CD4-positive, CD25-positive, alpha-beta regulatory T cell (primary cell): Measurements from ENCODE around the gene ME3. TPM values are rescaled to one million over a fixed set of nuclear protein-coding genes. Genes with fewer than 3 reads are reported as not detected.
A peak's percentile ranks its signal among the peaks of the same experiment; 100 is the strongest.

Source experiments
- ATAC-seq, 2 donors: fragments of 150-1000 bp; cut with Tn5 transposase; one replicate each; pipeline ENCODE4 v1.10.0; 2021; ENCODE audit warnings: low read depth in 2 of 2, moderate number of reproducible peaks in 2 of 2, moderate library complexity in 1 of 2
- DNase-seq, 3 donors: peaks; one replicate each; pipeline versions ENCODE4 v3.0.0 to v3.0.0-alpha.2; 2012 to 2022; ENCODE audit warnings: mixed read lengths in 1 of 3
- H3K27ac ChIP-seq: one replicate; pipeline ENCODE4 v1.7.0; 2013; ENCODE audit warnings: mild to moderate bottlenecking, low read length; ENCODE audit not compliant: insufficient read depth, poor library complexity, severe bottlenecking
- H3K27me3 ChIP-seq: one replicate; pipeline ENCODE4 v1.7.0; 2013; ENCODE audit warnings: low read length; ENCODE audit not compliant: control insufficient read depth, insufficient read depth
- H3K36me3 ChIP-seq: one replicate; pipeline ENCODE4 v1.7.0; 2013; ENCODE audit warnings: mild to moderate bottlenecking, low read length, moderate library complexity; ENCODE audit not compliant: control insufficient read depth, insufficient read depth
- H3K4me1 ChIP-seq: 2 replicates; pipeline ENCODE4 v1.7.0; 2013; ENCODE audit warnings: mild to moderate bottlenecking, low read length; ENCODE audit not compliant: insufficient read depth, control insufficient read depth, poor library complexity, severe bottlenecking
- H3K4me3 ChIP-seq: one replicate; pipeline ENCODE4 v1.7.0; 2013; ENCODE audit warnings: low read depth, mild to moderate bottlenecking, low read length, moderate library complexity
- H3K9me3 ChIP-seq, 2 experiments: 1 replicate in 1 of 2; 2 replicates in 1 of 2; pipeline ENCODE4 v1.7.0; 2013; ENCODE audit warnings: low read length in 2 of 2, mild to moderate bottlenecking in 1 of 2, moderate library complexity in 1 of 2; ENCODE audit not compliant: control insufficient read depth in 2 of 2
- H3K27ac Mint-ChIP-seq, 3 donors: one replicate each; pipeline ENCODE4 v1.8.0; 2020 to 2022; ENCODE audit warnings: mild to moderate bottlenecking in 3 of 3, mixed read lengths in 3 of 3, moderate library complexity in 2 of 3
- H3K27me3 Mint-ChIP-seq: one replicate; pipeline ENCODE4 v1.8.0; 2022; ENCODE audit warnings: mild to moderate bottlenecking, mixed read lengths
- H3K36me3 Mint-ChIP-seq: one replicate; pipeline ENCODE4 v1.8.0; 2020; ENCODE audit warnings: mixed read lengths
- H3K4me1 Mint-ChIP-seq, 4 donors: one replicate each; pipeline ENCODE4 v1.8.0; 2020 to 2022; ENCODE audit warnings: mixed read lengths in 4 of 4, mild to moderate bottlenecking in 1 of 4
- H3K4me3 Mint-ChIP-seq, 4 donors: one replicate each; pipeline ENCODE4 v1.8.0; 2020 to 2022; ENCODE audit warnings: mild to moderate bottlenecking in 4 of 4, mixed read lengths in 4 of 4, moderate library complexity in 3 of 4
- H3K9me3 Mint-ChIP-seq, 7 donors: one replicate each; pipeline ENCODE4 v1.8.0; 2020 to 2022; ENCODE audit warnings: mixed read lengths in 7 of 7, mild to moderate bottlenecking in 3 of 7, moderate library complexity in 2 of 7
- polyA plus RNA-seq, 4 donors: library from polyadenylated mRNA; unstranded; fragments of 300-500 nt; fragmentation: Illumina TruSeq; gene quantifications; one replicate each; pipeline ENCODE4 v1.2.3, GENCODE V29; 2021
- total RNA-seq: library from RNA; stranded (reverse); gene quantifications from one replicate; pipeline ENCODE4 v1.2.3, GENCODE V29; 2022

The ME3 gene
- total RNA-seq = 1.4 TPM
- polyA plus RNA-seq = under 1 TPM in 2 of 4 donors, not detected in 2; 0.18 to 0.38 TPM

DNA sequence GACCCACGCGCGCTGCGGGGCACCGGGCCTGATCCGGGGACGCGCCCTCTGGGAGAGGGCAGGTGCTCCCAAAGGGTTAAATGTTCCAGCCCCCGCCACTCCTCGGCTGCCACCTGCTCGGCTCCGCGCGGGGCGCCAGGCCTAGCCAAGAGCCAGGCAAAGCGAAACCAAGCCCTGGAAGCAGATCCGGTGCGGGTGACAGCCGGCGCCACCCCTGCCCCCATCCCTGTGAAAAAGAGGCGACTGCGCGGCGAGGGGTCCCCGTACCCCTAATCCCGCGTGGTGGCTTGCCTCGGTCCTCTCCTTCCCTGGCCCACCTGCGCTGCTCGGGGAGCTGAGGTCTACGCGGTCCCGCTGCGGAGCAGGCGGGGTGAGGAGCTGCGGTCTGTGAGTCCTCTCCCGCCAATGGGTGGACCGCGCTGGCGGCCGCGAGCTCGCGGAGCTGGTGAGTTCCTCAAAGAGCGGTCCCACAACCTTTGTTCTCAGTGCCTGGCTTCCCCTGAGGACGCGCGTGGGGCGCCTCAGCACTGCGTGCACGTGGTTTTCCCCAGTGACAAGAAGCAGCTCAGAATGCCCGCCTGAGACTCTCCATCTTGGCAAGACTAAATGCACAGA lies at the start of gene ME3:
TSS of gene ME3 (minus strand) at position 610 of the 615 bp plus-strand sequence.
- H3K9me3 ChIP-seq = no peaks in the 10 kb centered on the region
- peaks cover 10% of the 10 kb centered on the region for H3K27me3 ChIP-seq
- H3K36me3 ChIP-seq = no peaks in the 10 kb centered on the region
- peak; percentile 22 to 36 for ATAC-seq
- DNase-seq = peak in 1 of 3 donors; percentile 52
- Mint-ChIP-seq H3K4me3 (peak within 1 kb of the TSS; percentile 73 to 84 (median 80)), H3K27ac (no peak within 1 kb of the TSS), H3K27me3 (peaks cover 39% of the 10 kb centered on the region), H3K36me3 (no peaks in the 10 kb centered on the region), H3K4me1 (peaks cover 0 to 10% (median 5%) of the 10 kb centered on the region in 4 donors), H3K9me3 (peaks cover 0 to 5% (median 0%) of the 10 kb centered on the region in 7 donors)
- H3K4me3 ChIP-seq = no peak within 1 kb of the TSS
- H3K27ac ChIP-seq = no peak within 1 kb of the TSS
- H3K4me1 ChIP-seq = peaks cover 3% of the 10 kb centered on the region

DNA sequence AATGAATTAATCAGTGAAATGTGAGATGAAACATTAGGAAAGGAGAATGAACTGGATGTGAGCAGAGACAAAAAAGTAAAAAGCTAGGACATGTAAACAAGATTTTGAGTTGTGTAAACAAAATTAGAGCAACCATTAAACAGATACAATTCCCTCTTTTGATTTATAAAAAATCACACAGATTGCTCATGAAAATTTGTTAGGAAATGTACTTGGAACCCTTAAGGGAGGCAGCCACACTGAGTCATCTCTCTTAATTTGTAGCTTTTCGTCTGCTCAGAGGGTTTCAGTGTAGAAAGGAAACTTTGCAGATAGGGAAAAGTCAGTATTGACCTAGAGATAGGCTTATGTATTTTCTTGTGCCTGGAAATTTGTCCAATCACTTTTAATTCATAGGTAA lies 49.6 kb upstream of the ME3 start:
- ATAC-seq (no peak), DNase-seq (no peak)
- Histone ChIP-seq H3K27me3 (peaks cover 2% of the 10 kb centered on the region), H3K27ac (no peak overlapping the region), H3K9me3 (no peaks in the 10 kb centered on the region), H3K4me1 (no peaks in the 10 kb centered on the region), H3K36me3 (no peaks in the 10 kb centered on the region), H3K4me3 (no peak overlapping the region)
- H3K4me1 Mint-ChIP-seq = no peaks in the 10 kb centered on the region
- no peaks in the 10 kb centered on the region for H3K36me3 Mint-ChIP-seq
- H3K4me3 Mint-ChIP-seq = no peak overlapping the region
- H3K27ac Mint-ChIP-seq = no peak overlapping the region
- H3K9me3 Mint-ChIP-seq = peaks cover 1 to 18% (median 10%) of the 10 kb centered on the region in 7 donors
- peaks cover 13% of the 10 kb centered on the region for H3K27me3 Mint-ChIP-seq

DNA sequence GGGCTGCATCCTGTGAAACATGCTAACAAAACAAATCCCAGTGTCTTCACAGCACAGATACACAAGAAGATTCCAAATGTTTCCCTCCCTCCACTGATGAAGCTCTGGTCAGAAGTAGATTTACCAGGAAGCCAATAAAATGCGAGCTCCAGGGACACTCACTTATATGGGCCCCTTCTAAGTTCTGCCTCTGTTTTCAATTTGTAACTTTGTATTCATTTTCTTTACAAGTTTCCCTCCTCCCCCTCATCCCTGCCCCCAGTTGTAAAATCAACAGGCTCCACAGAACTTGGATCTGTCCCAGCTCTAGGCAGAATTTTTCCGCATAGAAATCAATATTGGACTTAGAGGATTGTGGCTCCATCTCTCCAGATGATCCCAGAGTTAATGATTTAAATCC lies 48.1 kb upstream of the ME3 start:
- H3K9me3 Mint-ChIP-seq = peaks cover 1 to 18% (median 10%) of the 10 kb centered on the region in 7 donors
- H3K36me3 ChIP-seq = no peaks in the 10 kb centered on the region
- H3K27ac ChIP-seq = no peak overlapping the region
- DNase-seq = no peak
- no peaks in the 10 kb centered on the region for H3K4me1 ChIP-seq
- H3K27me3 Mint-ChIP-seq = peaks cover 13% of the 10 kb centered on the region
- H3K4me3 Mint-ChIP-seq = no peak overlapping the region
- no peaks in the 10 kb centered on the region for H3K36me3 Mint-ChIP-seq
- no peaks in the 10 kb centered on the region for H3K9me3 ChIP-seq
- H3K27ac Mint-ChIP-seq = no peak overlapping the region
- H3K4me1 Mint-ChIP-seq = no peaks in the 10 kb centered on the region
- H3K4me3 ChIP-seq = no peak overlapping the region
- no peak for ATAC-seq
- peaks cover 2% of the 10 kb centered on the region for H3K27me3 ChIP-seq

DNA sequence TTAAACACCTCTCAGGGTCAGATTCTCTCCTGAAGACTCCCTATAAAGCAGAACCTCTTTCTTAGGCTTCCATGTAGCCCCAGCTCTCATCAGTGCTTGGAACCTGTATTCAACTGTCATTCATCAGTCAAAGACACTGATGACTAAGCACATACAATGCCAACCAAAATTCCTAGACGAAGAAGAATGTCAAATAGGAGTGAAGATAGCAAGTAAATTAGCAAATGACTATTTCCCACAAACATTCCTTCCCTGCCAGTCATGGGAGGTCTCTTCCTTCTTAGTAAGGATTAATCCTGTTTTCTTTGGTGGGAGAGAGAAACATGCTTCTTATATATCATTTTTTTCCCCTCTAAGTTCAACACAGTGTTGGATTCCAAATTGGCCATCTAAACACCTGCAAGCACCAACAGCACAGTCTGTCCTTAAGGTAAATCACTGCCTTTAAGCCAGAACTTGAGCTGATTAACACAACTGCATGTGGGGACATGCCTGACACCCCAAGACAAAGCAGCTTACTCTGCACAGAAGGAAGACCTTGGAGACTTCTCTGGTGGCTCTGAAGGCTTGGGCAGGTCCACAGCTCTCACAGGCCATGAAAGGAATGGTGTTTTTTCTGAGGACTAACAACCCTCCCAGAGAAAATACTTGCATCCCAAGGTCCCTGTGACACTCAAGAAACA lies 47.5 kb upstream of the ME3 start:
- Mint-ChIP-seq H3K9me3 (peaks cover 1 to 18% (median 10%) of the 10 kb centered on the region in 7 donors), H3K36me3 (no peaks in the 10 kb centered on the region), H3K27ac (no peak overlapping the region), H3K27me3 (peaks cover 13% of the 10 kb centered on the region), H3K4me3 (no peak overlapping the region), H3K4me1 (no peaks in the 10 kb centered on the region)
- peaks cover 2% of the 10 kb centered on the region for H3K27me3 ChIP-seq
- H3K36me3 ChIP-seq = no peaks in the 10 kb centered on the region
- no peak for DNase-seq
- no peak for ATAC-seq
- H3K9me3 ChIP-seq = no peaks in the 10 kb centered on the region
- no peaks in the 10 kb centered on the region for H3K4me1 ChIP-seq
- H3K27ac ChIP-seq = no peak overlapping the region
- H3K4me3 ChIP-seq = no peak overlapping the region

DNA sequence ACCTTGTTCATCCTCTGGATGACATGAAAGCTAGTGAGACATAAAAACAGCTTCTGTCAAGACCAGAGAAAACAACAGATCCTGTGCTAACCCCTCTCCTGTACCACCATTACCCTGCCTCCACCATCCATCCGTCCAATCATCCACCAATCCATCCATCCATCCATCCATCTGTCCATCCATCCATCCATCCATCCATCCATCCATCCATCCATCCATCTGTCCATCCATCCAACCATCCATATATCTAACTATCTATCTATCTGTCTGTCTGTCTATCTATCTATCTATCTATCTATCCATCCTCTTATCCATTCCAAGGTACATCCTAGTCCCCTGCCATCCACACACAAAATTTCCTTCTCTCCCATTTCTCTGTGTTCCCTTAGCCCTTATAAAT lies 46.6 kb upstream of the ME3 start:
- Histone ChIP-seq H3K4me1 (no peaks in the 10 kb centered on the region), H3K27ac (no peak overlapping the region), H3K27me3 (peaks cover 2% of the 10 kb centered on the region), H3K9me3 (no peaks in the 10 kb centered on the region), H3K4me3 (no peak overlapping the region), H3K36me3 (no peaks in the 10 kb centered on the region)
- peaks cover 18% of the 10 kb centered on the region for H3K27me3 Mint-ChIP-seq
- H3K4me3 Mint-ChIP-seq = no peak overlapping the region
- no peak for DNase-seq
- ATAC-seq = no peak
- H3K4me1 Mint-ChIP-seq = no peaks in the 10 kb centered on the region
- no peaks in the 10 kb centered on the region for H3K36me3 Mint-ChIP-seq
- H3K27ac Mint-ChIP-seq = no peak overlapping the region
- peaks cover 1 to 18% (median 10%) of the 10 kb centered on the region in 7 donors for H3K9me3 Mint-ChIP-seq

DNA sequence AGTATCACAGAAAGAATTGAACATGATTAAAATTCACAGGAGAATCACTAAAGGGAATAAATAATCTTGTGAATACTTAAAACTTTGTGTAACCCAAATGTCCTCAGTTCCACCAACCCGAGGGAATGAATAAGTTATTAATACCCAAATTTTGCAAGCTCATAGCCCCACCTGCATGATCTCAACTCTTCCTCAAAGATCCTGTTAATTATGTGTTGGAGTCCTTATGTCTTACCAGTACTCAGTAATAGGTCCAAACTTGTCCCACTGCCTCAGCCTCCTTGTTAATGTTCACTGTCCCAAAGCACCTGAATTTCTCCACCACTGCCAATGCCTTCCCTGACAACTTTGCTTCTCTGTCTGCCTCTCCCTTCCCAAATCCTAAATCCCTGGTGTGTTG lies 46.1 kb upstream of the ME3 start:
- ATAC-seq (no peak), DNase-seq (no peak)
- Mint-ChIP-seq H3K4me3 (no peak overlapping the region), H3K4me1 (no peaks in the 10 kb centered on the region), H3K36me3 (no peaks in the 10 kb centered on the region), H3K27ac (no peak overlapping the region), H3K27me3 (peaks cover 18% of the 10 kb centered on the region), H3K9me3 (peaks cover 1 to 18% (median 10%) of the 10 kb centered on the region in 7 donors)
- Histone ChIP-seq H3K36me3 (no peaks in the 10 kb centered on the region), H3K27me3 (peaks cover 2% of the 10 kb centered on the region), H3K4me3 (no peak overlapping the region), H3K27ac (no peak overlapping the region), H3K4me1 (no peaks in the 10 kb centered on the region), H3K9me3 (no peaks in the 10 kb centered on the region)

DNA sequence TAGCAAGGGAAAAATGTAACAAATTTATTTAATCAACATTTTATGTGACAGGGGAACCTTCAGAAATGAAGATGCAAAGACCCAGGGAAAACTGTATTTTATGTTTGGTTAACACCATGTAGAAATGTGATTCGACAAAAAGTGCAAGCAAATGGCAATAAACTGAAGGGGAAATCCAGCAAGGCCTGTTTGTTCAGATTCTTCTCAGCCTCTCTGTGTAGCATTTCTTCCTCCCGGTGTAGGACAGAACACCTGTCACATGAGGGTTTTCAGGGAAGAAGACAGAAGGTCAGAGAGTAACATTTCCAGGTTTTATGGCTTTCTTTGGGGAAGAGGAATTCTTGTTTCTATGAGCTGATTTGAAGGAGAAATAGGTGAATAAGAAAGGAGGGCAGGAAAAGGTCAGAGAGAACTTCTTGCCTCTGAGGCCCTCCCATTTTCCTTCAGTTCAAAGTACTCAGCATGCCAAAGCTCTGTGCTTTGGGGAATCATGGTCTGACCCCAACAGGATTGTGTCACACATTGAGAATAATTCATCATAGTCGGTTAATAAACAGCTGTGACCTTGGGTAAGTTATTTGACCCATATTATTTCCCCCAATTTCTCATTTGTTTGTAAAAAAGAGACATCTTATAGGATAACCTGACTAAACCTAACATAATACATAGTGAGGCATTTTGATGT lies 45.5 kb upstream of the ME3 start:
- no peak for DNase-seq
- ATAC-seq = no peak
- Mint-ChIP-seq H3K36me3 (no peaks in the 10 kb centered on the region), H3K4me1 (no peaks in the 10 kb centered on the region), H3K4me3 (no peak overlapping the region), H3K27me3 (peaks cover 18% of the 10 kb centered on the region), H3K9me3 (peaks cover 1 to 15% (median 6%) of the 10 kb centered on the region in 7 donors), H3K27ac (no peak overlapping the region)
- H3K9me3 ChIP-seq = no peaks in the 10 kb centered on the region
- H3K4me3 ChIP-seq = no peak overlapping the region
- no peak overlapping the region for H3K27ac ChIP-seq
- no peaks in the 10 kb centered on the region for H3K36me3 ChIP-seq
- peaks cover 2% of the 10 kb centered on the region for H3K27me3 ChIP-seq
- H3K4me1 ChIP-seq = no peaks in the 10 kb centered on the region
